Measurements from ENCODE around the gene ABR. TPM values are rescaled to one million over a fixed set of nuclear protein-coding genes. Genes with fewer than 3 reads are reported as not detected.
"Not testable (repeated sequence)": the region's sequence is repeated elsewhere in the genome, so short reads cannot be mapped to it uniquely, and the experiment has no call there.

The ABR gene
- total and polyA plus RNA-seq, 4 donors = 2.7 to 12.9 (median 6.8) TPM

GRCh38 chr17:1067282-1067956 lies 112.4 kb downstream of the ABR start:
- H3K9me3 ChIP-seq (ENCODE audit: control insufficient read depth in 4 of 4, low read length in 3 of 4) = peaks cover 0 to 7% (median 0%) of the 10 kb centered on the region in 4 donors
- no peak overlapping the region for H3K27ac ChIP-seq (ENCODE audit: low read depth in 1 of 2, low read length in 2 of 2)
- no peaks in the 10 kb centered on the region for H3K27me3 ChIP-seq (ENCODE audit: control insufficient read depth in 4 of 4, insufficient read depth in 4 of 4, low read length in 3 of 4)
- WGBS = 93% methylated on average over 10 of the region's 10 CpGs
- TF ChIP-seq RXRA (IDR thresholded peaks at IDR 0.05) (no peak), EGR1 (IDR thresholded peaks at IDR 0.05; ENCODE audit: low read depth in 2 of 2) (no peak), REST (IDR thresholded peaks at IDR 0.05) (no peak), HNF4G (IDR thresholded peaks at IDR 0.05) (no peak), FOXA2 (IDR thresholded peaks at IDR 0.05) (no peak)
- H3K4me1 ChIP-seq (ENCODE audit: control insufficient read depth in 4 of 4, insufficient read depth in 4 of 4, low read length in 3 of 4) = no peaks in the 10 kb centered on the region
- no peak for DNase-seq (ENCODE audit: low spot score)
- peaks cover 0 to 23% (median 9%) of the 10 kb centered on the region in 4 donors for H3K36me3 ChIP-seq (ENCODE audit: control insufficient read depth in 4 of 4, insufficient read depth in 3 of 4, low read depth in 1 of 4, low read length in 3 of 4)
- H3K4me3 ChIP-seq (ENCODE audit: low read depth in 1 of 3, low read length in 3 of 3) = no peak overlapping the region
- H3K9ac ChIP-seq (ENCODE audit: low read depth in 1 of 2, low read length in 2 of 2) = no peak overlapping the region

- not testable (repeated sequence) for H3K27me3 ChIP-seq (ENCODE audit: control insufficient read depth in 4 of 4, insufficient read depth in 4 of 4, low read length in 3 of 4); H3K4me3 ChIP-seq (ENCODE audit: low read depth in 1 of 3, low read length in 3 of 3); H3K9ac ChIP-seq (ENCODE audit: low read depth in 1 of 2, low read length in 2 of 2); H3K27ac ChIP-seq (ENCODE audit: low read depth in 1 of 2, low read length in 2 of 2); H3K9me3 ChIP-seq (ENCODE audit: control insufficient read depth in 4 of 4, low read length in 3 of 4); DNase-seq (ENCODE audit: low spot score); H3K4me1 ChIP-seq (ENCODE audit: control insufficient read depth in 4 of 4, insufficient read depth in 4 of 4, low read length in 3 of 4)
- peaks cover 0 to 20% (median 9%) of the 10 kb centered on the region in 4 donors for H3K36me3 ChIP-seq (ENCODE audit: control insufficient read depth in 4 of 4, insufficient read depth in 3 of 4, low read depth in 1 of 4, low read length in 3 of 4)
- 68% methylated on average over 2 of the region's 4 CpGs for WGBS
Observed at GRCh38 chr17:1065416-1065815, 114.4 kb downstream of the ABR start.

GRCh38 chr17:1060991-1061390 lies 118.8 kb downstream of the ABR start:
- DNase-seq (ENCODE audit: low spot score) = no peak
- Histone ChIP-seq H3K27me3 (ENCODE audit: control insufficient read depth in 4 of 4, insufficient read depth in 4 of 4, low read length in 3 of 4) (no peaks in the 10 kb centered on the region), H3K4me1 (ENCODE audit: control insufficient read depth in 4 of 4, insufficient read depth in 4 of 4, low read length in 3 of 4) (no peaks in the 10 kb centered on the region), H3K36me3 (ENCODE audit: control insufficient read depth in 4 of 4, insufficient read depth in 3 of 4, low read depth in 1 of 4, low read length in 3 of 4) (peaks cover 0 to 9% (median 6%) of the 10 kb centered on the region in 4 donors), H3K27ac (ENCODE audit: low read depth in 1 of 2, low read length in 2 of 2) (no peak overlapping the region), H3K4me3 (ENCODE audit: low read depth in 1 of 3, low read length in 3 of 3) (no peak overlapping the region), H3K9me3 (ENCODE audit: control insufficient read depth in 4 of 4, low read length in 3 of 4) (peaks cover 0 to 8% (median 0%) of the 10 kb centered on the region in 4 donors), H3K9ac (ENCODE audit: low read depth in 1 of 2, low read length in 2 of 2) (no peak overlapping the region)
- 78% methylated on average over 11 of the region's 11 CpGs for WGBS
- TF ChIP-seq HNF4A (conservative IDR thresholded peaks at IDR 0.05) (no peak), RAD21 (IDR thresholded peaks at IDR 0.05) (no peak), MAX (IDR thresholded peaks at IDR 0.05) (no peak), RXRA (IDR thresholded peaks at IDR 0.05) (no peak), YY1 (IDR thresholded peaks at IDR 0.05) (no peak), HNF4G (IDR thresholded peaks at IDR 0.05) (no peak), REST (IDR thresholded peaks at IDR 0.05) (no peak), JUND (IDR thresholded peaks at IDR 0.05) (no peak), ZBTB33 (IDR thresholded peaks at IDR 0.05) (no peak), ATF3 (IDR thresholded peaks at IDR 0.05) (no peak), SP1 (IDR thresholded peaks at IDR 0.05) (no peak), EGR1 (IDR thresholded peaks at IDR 0.05; ENCODE audit: low read depth in 2 of 2) (no peak), GABPA (IDR thresholded peaks at IDR 0.05 in 1 of 2, conservative IDR thresholded peaks at IDR 0.05 in 1 of 2) (no peak), FOXA2 (IDR thresholded peaks at IDR 0.05) (no peak)

Measured in liver (tissue), 9 donors.